Fibroblast of skin of left quadriceps (primary cell): Measurements from ENCODE around the gene RPS6KA3.

Experiments
- DNase-seq, 2 experiments: peaks; one replicate each; pipeline ENCODE4 v3.0.0-alpha.2; 2013; ENCODE audit warnings: low read depth in 2 of 2

Gene RPS6KA3

GRCh38 chrX:20266810-20267606, at the start of gene RPS6KA3:
Gene RPS6KA3 (minus strand): TSS chrX:20266909. CDS start chrX:20266632, 277 bp downstream.
- DNase-seq = peak; percentile 70 to 72

DNA sequence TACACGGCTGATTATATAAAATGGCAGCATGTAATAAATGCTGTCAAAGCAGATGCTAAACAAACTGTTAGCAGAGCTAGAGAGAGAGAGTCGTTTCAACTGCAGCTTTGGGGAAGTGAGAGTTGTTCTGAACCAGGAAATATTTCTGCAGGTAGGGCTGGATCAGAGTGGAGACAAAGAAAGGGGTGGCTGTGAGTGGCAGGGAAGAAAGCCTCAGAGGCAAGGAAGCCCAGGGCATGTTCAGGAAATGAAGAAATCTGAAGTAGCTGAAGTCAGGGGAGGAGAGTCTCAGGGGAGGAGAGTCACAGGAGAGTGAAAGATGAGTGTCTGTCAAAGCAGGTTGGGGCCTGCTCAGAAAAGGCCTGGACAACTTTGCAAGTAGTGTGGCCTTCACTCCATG, 48.4 kb upstream of the RPS6KA3 start:
- no peak for DNase-seq

GRCh38 chrX:20313899-20314298, 47.2 kb upstream of the RPS6KA3 start:
- DNase-seq = no peak

DNA sequence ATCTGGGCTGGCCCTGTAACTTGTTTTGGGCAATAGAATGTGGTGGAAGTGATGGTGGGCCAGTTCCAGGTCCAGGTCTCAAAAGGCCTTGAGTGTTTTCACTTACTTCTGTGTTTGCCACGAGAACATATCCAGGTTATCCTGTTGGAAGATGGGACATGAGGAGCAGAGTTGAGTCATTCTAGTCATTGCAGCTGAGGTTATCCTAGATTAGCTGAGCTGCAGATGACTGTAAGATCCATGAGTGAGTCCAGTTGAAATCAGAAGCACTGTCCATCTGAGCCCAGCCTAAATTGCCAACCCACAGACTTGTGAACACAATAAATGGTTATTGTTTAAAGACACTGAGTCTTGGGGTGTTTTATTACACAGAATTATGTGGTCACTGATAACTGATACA, 45.3 kb upstream of the RPS6KA3 start:
- no peak for DNase-seq

GRCh38 chrX:20311505-20311904, 44.8 kb upstream of the RPS6KA3 start:
- DNase-seq = no peak

- DNase-seq = peak; percentile 39 to 40
These were observed 43.1 kb upstream of the RPS6KA3 start for GRCh38 chrX:20309806-20310205.

- no peak for DNase-seq
These were observed 40.0 kb upstream of the RPS6KA3 start for GRCh38 chrX:20306668-20307067.

GRCh38 chrX:20300822-20301221, 34.1 kb upstream of the RPS6KA3 start:
- DNase-seq = no peak

DNA sequence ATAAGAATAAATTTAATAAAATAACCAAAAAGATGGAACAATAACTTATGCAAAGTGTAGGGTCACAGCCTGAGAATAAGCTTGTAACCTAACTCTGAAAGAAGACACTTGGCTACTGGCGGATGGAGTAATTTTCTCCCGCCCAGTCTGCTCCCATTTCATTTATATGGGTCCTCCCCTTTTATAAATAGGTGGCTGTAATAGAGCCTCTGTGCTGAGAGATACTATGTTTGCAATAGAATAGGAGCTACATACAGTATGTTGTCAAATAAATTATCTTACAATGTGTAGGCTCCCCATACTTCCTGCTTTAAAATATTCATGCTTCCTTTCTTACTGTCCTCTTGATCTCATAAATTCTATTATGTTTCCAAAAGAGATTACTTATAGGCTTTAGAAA, 28.2 kb upstream of the RPS6KA3 start:
- DNase-seq = no peak

GRCh38 chrX:20294284-20294683, 27.6 kb upstream of the RPS6KA3 start:
- DNase-seq = no peak

DNA sequence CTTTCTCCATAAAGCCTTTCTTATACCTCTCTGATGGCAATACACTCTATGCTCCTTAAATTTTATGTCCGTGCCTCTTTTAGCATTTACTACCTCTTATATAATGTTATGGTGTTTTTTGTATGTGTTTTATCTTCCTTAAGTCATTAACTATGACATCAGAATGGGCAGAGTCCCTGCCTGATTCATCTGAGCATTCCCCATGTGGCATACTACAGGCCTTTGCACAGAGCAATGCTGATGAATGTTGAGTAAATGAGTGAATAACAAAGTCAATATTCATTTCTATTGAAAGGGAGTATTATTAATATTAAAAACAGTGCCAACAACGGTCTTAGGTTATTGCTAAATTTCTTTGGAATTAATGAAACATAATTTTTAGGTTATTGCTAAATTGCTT, 18.8 kb upstream of the RPS6KA3 start:
- DNase-seq = no peak

- DNase-seq = no peak
These were observed 18.3 kb upstream of the RPS6KA3 start for GRCh38 chrX:20284992-20285391.

DNA sequence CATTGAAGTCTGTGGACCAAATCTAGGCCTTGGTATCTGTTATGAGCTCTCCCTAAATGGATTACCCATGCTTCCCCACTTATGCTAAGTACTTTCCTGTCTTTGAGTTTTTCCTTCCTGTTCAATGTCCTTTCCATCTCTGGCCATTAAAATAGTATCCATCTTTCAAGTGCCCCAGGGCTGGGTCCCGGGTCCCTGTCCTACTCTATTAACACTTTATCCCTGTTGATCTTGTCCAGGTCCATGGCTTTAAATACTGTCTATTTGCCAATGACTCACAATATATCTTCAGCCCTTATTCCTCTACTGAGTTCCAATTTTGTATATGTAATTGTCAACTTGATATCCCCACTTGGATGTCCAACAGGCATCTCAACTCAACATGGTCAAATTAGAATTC, 17.7 kb upstream of the RPS6KA3 start:
- DNase-seq = no peak

- no peak for DNase-seq
These were observed 14.2 kb upstream of the RPS6KA3 start for GRCh38 chrX:20280938-20281337.

- DNase-seq = peak in 1 of 2 experiments; percentile 33
These were observed 7.4 kb upstream of the RPS6KA3 start for GRCh38 chrX:20274121-20274520.

- DNase-seq = no peak
These were observed 5.0 kb upstream of the RPS6KA3 start for GRCh38 chrX:20271730-20272129.

- no peak for DNase-seq
These were observed 4.5 kb upstream of the RPS6KA3 start for GRCh38 chrX:20271186-20271585.

DNA sequence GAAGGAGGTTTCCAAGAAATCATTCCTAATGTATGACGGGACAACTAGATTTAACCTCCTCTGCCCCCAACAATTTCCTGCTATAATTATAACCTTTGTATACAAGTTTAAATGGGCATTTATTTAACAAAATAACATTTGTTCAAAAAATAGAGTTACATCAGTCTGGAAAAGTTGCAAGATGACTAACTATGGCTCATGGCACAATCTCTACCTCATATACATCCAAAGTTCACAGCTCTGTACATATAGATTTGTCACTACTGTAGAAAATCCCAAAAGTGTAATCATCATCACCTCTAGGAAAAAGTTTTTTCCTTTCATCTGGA, 3.8 kb upstream of the RPS6KA3 start:
- no peak for DNase-seq

- DNase-seq = no peak
These were observed 3.3 kb upstream of the RPS6KA3 start for GRCh38 chrX:20269848-20270561.

DNA sequence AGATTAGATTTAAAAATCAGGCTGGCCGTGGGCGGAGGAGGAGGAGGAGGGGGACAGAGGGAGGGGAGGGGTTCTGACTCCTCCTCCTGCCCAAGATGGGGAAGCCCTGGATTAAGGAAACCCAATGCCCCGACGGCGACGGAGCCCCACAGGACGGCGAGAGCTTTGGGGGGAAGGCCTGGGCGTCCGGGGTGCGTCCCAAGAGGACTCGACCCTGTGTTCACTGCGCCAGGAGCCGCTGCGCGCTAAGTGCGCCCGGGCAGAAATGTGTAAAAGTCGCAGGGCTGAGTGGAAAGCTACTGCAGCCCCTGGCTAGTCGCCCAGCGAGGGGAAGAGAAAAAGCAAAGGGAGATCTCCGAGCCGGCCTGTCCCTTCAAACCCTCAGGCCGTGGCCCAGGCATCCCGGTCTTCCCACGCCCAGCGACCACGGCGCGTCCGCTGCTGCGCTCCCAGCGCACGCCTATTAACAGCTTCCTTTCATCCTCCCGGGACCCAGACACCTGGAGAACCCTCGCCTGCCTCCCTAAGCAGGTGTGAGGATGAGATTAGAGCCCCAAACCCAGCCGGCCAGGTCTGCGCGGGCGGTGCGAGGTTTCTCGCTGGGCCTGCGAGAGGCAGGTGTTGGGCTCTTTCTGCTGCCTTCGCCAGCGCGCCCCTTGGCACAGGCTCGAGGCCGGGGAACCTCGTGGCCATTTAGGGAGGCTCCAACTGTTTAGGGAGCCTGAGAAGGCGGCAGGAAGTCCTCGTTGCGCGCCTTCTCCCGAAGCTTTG, 1.4 kb upstream of the RPS6KA3 start:
- DNase-seq = no peak

GRCh38 chrX:20267607-20267930, 860 bp upstream of the RPS6KA3 start:
- no peak for DNase-seq

GRCh38 chrX:20265726-20266681, 705 bp downstream of the RPS6KA3 start:
- no peak for DNase-seq
